GM19035 (cell line): ENCODE results near the gene WASL.
"Not testable (repeated sequence)": the region's sequence is repeated elsewhere in the genome, so short reads cannot be mapped to it uniquely, and the experiment has no call there.

Source experiments
- ATAC-seq: cut with Tn5 transposase; IDR thresholded peaks from one replicate; pipeline ENCODE4 v1.9.1; 2021; ENCODE audit not compliant: unreplicated experiment

WASL gene

GRCh38 chr7:123634011-123634573 is 114.7 kb downstream of the WASL start:
- not testable (repeated sequence) for ATAC-seq

- no peak for ATAC-seq
Observed at GRCh38 chr7:123633553-123633952, 115.2 kb downstream of the WASL start.

- no peak for ATAC-seq
Observed at GRCh38 chr7:123632808-123633207, 116.0 kb downstream of the WASL start.
